Kidney glomerular epithelial cell (primary cell): ENCODE results near the gene EEF1G.
"Not testable (repeated sequence)": the region's sequence is repeated elsewhere in the genome, so short reads cannot be mapped to it uniquely, and the experiment has no call there.

Experiments
- DNase-seq: peaks from one replicate; lab custom pipeline; 2025; lab: John Stamatoyannopoulos, UW

Gene EEF1G

GRCh38 chr11:62573592-62574362, at the start of gene EEF1G:
TSS of gene EEF1G (minus strand) at chr11:62573891. CDS start at chr11:62573842, 49 bp downstream.
- peak; percentile 99 for DNase-seq

GRCh38 chr11:62622476-62623089, 48.9 kb upstream of the EEF1G start:
- DNase-seq = no peak

GRCh38 chr11:62621567-62622470, 48.1 kb upstream of the EEF1G start, which contains the start of gene B3GAT3:
TSS of gene B3GAT3 (minus strand) at chr11:62621986. CDS start at chr11:62621947, 39 bp downstream.
- DNase-seq = peak; percentile 95

GRCh38 chr11:62621027-62621566, 47.4 kb upstream of the EEF1G start:
- no peak for DNase-seq

GRCh38 chr11:62616957-62617356, 43.3 kb upstream of the EEF1G start:
- DNase-seq = not testable (repeated sequence)

- DNase-seq = no peak
Observed at GRCh38 chr11:62615521-62615920, 41.8 kb upstream of the EEF1G start.

- DNase-seq = peak; percentile 30
Observed at GRCh38 chr11:62614275-62614674, 40.6 kb upstream of the EEF1G start.

GRCh38 chr11:62613291-62613778, 39.6 kb upstream of the EEF1G start:
- DNase-seq = no peak

GRCh38 chr11:62612366-62613290, 38.9 kb upstream of the EEF1G start, which contains the start of the genes EML3 and ROM1:
TSS of gene EML3 (minus strand) at chr11:62612775. CDS start at chr11:62612457, 318 bp downstream.
TSS of gene ROM1 (plus strand) at chr11:62613257. CDS start at chr11:62613282, 25 bp downstream.
- peak; percentile 29 for DNase-seq

GRCh38 chr11:62611705-62612365, 38.1 kb upstream of the EEF1G start:
- DNase-seq = no peak

- no peak for DNase-seq
Observed at GRCh38 chr11:62610814-62611704, 37.4 kb upstream of the EEF1G start.

GRCh38 chr11:62610403-62610802, 36.7 kb upstream of the EEF1G start:
- no peak for DNase-seq

GRCh38 chr11:62608776-62609175, 35.1 kb upstream of the EEF1G start:
- no peak for DNase-seq

- no peak for DNase-seq
Observed at GRCh38 chr11:62607714-62608113, 34.0 kb upstream of the EEF1G start.

GRCh38 chr11:62605902-62606301, 32.2 kb upstream of the EEF1G start:
- DNase-seq = no peak

GRCh38 chr11:62605467-62605866, 31.8 kb upstream of the EEF1G start:
- no peak for DNase-seq

- DNase-seq = no peak
Observed at GRCh38 chr11:62604460-62605120, 30.9 kb upstream of the EEF1G start.

- DNase-seq = no peak
Observed at GRCh38 chr11:62603776-62604299, 30.1 kb upstream of the EEF1G start.
